GM12878 (cell line): ENCODE data around the gene CD58. TPM values are rescaled to one million over a fixed set of nuclear protein-coding genes. Genes with fewer than 3 reads are reported as not detected.

Experiments used
- CBFB ChIP-seq: IDR thresholded peaks from 2 replicates; pipeline ENCODE4 v1.6.1; 2016; ENCODE audit warnings: antibody characterized with exemption, low read depth
- CHD1 ChIP-seq: IDR thresholded peaks from 2 replicates; pipeline ENCODE4 v1.6.1; 2012; ENCODE audit warnings: low read depth, low read length, improper control_type of control experiment
- E2F8 ChIP-seq: fragments of 450-650 bp; IDR thresholded peaks from 2 replicates; pipeline ENCODE4 v1.6.1; 2018; ENCODE audit warnings: mild to moderate bottlenecking, low read depth, moderate library complexity; ENCODE audit not compliant: partially characterized antibody
- GATAD2B ChIP-seq: fragments of 450-650 bp; conservative IDR thresholded peaks from 2 replicates; pipeline ENCODE4 v1.6.1; 2017; ENCODE audit warnings: low read depth, mild to moderate bottlenecking, moderate library complexity
- HCFC1 ChIP-seq: fragments of 150-350 bp; IDR thresholded peaks from 2 replicates; pipeline ENCODE4 v1.6.1; 2014; ENCODE audit warnings: low read length
- NRF1 ChIP-seq: conservative IDR thresholded peaks from 2 replicates; pipeline ENCODE4 v1.6.1; 2011; ENCODE audit warnings: mild to moderate bottlenecking, low read depth, low read length, improper control_type of control experiment
- POU2F2 ChIP-seq: IDR thresholded peaks from 3 replicates; pipeline ENCODE4 v1.6.1; 2011; ENCODE audit warnings: low read depth, mild to moderate bottlenecking, low read length, borderline replicate concordance
- RAD21 ChIP-seq: IDR thresholded peaks from 2 replicates; pipeline ENCODE4 v1.6.1; 2011; ENCODE audit warnings: mild to moderate bottlenecking, low read depth, low read length, moderate library complexity; ENCODE audit not compliant: insufficient read depth
- TAF1 ChIP-seq: IDR thresholded peaks from 2 replicates; pipeline ENCODE4 v1.6.1; 2011; ENCODE audit warnings: mild to moderate bottlenecking, low read depth, low read length, borderline replicate concordance
- YY1 ChIP-seq: IDR thresholded peaks from 2 replicates; pipeline ENCODE4 v1.6.1; 2011; ENCODE audit warnings: low read depth, mild to moderate bottlenecking, low read length
- ZNF687 ChIP-seq: fragments of 450-650 bp; IDR thresholded peaks from 2 replicates; pipeline ENCODE4 v1.6.1; 2017; ENCODE audit warnings: mild to moderate bottlenecking, moderate library complexity
- polyA plus RNA-seq, 11 experiments: library from polyadenylated mRNA; depleted of rRNA in 4 of 11; unstranded in 6 of 11; stranded (reverse) in 5 of 11; fragments of >200 nt; fragmentation: Nextera tagmentation in 4 of 11; fragmentation: Illumina TruSeq in 1 of 11; extraction: Ambion mirVana in 4 of 11; extraction: Trizol in 1 of 11; gene quantifications; 1 replicate in 1 of 11; 2 replicates in 10 of 11; pipeline versions ENCODE4 v1.2.1 to v1.2.3, GENCODE V29; 2011 to 2016; ENCODE audit warnings: inconsistent platforms in 2 of 11, missing spikeins in 2 of 11, low read depth in 1 of 11
- total RNA-seq, 4 experiments: library from RNA; depleted of rRNA in 3 of 4; stranded (reverse); fragments of >200 nt in 3 of 4; fragmentation: Illumina TruSeq in 1 of 4; extraction: Trizol in 1 of 4; gene quantifications; 2 replicates each; pipeline versions ENCODE4 v1.2.1 to v1.2.3, GENCODE V29; 2013 to 2021

The CD58 gene
- total and polyA plus RNA-seq, 10 of the 15 experiments (the other 5 are each of a cell fraction or from before 2014, with no cell fraction given) = 70.4 to 252 (median 129) TPM

GRCh38 chr1:116487031-116487430 is 83.8 kb downstream of the CD58 start (continued):
- no peak for TF ChIP-seq ZNF687
- no peak for TF ChIP-seq HCFC1
- no peak for TF ChIP-seq POU2F2
- TF ChIP-seq YY1 = no peak
- TF ChIP-seq CBFB = no peak
- TF ChIP-seq GATAD2B = no peak
- no peak for TF ChIP-seq RAD21
- TF ChIP-seq TAF1 = no peak
- TF ChIP-seq E2F8 = no peak
- no peak for TF ChIP-seq NRF1
- TF ChIP-seq CHD1 = no peak
